Skeletal muscle satellite cell (primary cell): ENCODE results near the gene DDAH1.

Experiments
- H3K27me3 ChIP-seq: 2 replicates; pipeline ENCODE4 v1.7.0; 2013; ENCODE audit warnings: low read length; ENCODE audit not compliant: control insufficient read depth, insufficient read depth
- H3K36me3 ChIP-seq: 2 replicates; pipeline ENCODE4 v1.7.0; 2013; ENCODE audit warnings: mild to moderate bottlenecking, control low read depth, low read length; ENCODE audit not compliant: insufficient read depth
- H3K4me1 ChIP-seq: 2 replicates; pipeline ENCODE4 v1.7.0; 2013; ENCODE audit warnings: low read length; ENCODE audit not compliant: control insufficient read depth, insufficient read depth
- H3K4me2 ChIP-seq: 2 replicates; pipeline ENCODE4 v1.7.0; 2013; ENCODE audit warnings: mild to moderate bottlenecking, low read length
- H3K4me3 ChIP-seq: 2 replicates; pipeline ENCODE4 v1.7.0; 2013; ENCODE audit warnings: low read length
- H3K9ac ChIP-seq: 2 replicates; pipeline ENCODE4 v1.7.0; 2013; ENCODE audit warnings: mild to moderate bottlenecking, low read depth, low read length, moderate library complexity
- H3K9me3 ChIP-seq: replicated peaks from 2 replicates; pipeline ENCODE4 v1.7.0; 2013; ENCODE audit warnings: mild to moderate bottlenecking, control low read depth, low read length

The DDAH1 gene

DNA sequence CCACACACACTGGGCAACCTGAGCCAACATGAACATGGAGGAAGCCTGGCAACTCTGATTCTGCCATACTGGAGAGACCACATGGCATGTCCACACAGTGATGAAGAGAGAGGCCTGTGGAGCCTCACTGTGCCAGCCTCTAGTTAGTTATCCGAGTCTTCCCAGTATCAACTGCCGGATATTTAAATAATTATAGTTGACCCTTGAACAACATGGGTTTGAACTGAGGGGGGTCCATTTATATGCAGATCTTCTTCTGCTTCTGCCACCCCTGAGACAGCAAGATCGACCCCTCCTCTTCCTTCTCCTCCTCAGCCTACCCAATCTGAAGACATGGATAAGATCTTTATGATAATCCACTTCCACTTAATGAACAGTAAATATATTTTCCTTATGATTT, 27.8 kb downstream of the DDAH1 start:
- H3K27me3 ChIP-seq: no peaks in the 10 kb centered on the region

DNA sequence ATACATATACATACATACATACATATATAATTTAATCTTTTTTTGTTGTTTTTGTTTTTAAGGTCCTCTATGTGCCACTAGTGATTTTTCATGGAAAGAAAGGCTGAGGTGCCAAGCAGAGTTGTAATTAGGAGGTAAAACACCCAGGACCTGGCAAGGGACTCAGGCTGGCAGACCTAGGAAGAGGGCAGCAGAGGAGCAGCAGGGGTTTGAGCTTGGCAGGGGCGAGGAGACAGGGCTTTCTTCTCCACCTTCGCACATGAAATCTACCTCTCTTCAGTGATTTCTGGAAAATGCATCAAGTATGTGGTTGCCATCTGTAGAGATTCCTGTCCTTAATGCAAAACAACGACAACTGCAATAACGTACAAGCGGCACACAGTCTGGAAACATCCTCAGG, 31.9 kb downstream of the DDAH1 start:
- Histone ChIP-seq H3K9me3 (no peaks in the 10 kb centered on the region), H3K4me2 (no peak overlapping the region), H3K27me3 (no peaks in the 10 kb centered on the region), H3K9ac (no peak overlapping the region), H3K4me3 (no peak overlapping the region), H3K36me3 (peaks cover 5% of the 10 kb centered on the region), H3K4me1 (peaks cover 5% of the 10 kb centered on the region)

More for the DNA sequence above, 27.8 kb downstream of the DDAH1 start:
- no peak overlapping the region for H3K4me3 ChIP-seq
- H3K36me3 ChIP-seq: peaks cover 1% of the 10 kb centered on the region
- no peak overlapping the region for H3K9ac ChIP-seq
- H3K4me1 ChIP-seq: peaks cover 35% of the 10 kb centered on the region
- H3K4me2 ChIP-seq: no peak overlapping the region
- H3K9me3 ChIP-seq: no peaks in the 10 kb centered on the region

DNA sequence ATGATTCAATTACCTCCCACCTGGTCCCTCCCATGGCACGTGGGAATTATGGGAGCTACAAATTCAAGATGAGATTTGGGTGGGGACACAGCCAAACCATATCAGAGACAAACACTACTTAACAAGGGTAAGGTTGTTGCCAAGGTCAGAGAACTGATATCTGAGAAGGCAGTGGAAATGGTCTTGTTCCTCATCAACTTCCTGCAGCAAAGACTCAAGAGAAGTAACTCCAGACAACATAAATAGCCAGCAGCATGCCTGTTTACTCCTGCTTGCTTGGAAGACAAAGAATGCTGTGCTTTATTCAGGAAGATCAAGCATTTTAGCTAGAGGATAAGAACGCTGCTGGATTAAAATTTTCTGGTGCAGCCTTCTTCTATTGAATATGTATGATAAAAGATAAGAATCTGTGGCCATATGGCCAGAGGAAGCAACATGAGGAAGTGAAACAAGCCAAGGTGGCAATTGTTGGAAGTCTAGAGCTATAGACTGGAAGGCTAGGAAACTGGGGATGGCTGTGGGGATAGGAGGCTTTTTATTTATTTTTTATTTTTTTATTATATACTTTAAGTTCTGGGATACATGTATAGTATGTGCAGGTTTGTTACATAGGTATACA, 36.4 kb downstream of the DDAH1 start:
- Histone ChIP-seq H3K4me3 (no peak overlapping the region), H3K4me1 (no peaks in the 10 kb centered on the region), H3K4me2 (no peak overlapping the region), H3K9ac (no peak overlapping the region), H3K36me3 (peaks cover 5% of the 10 kb centered on the region), H3K27me3 (no peaks in the 10 kb centered on the region), H3K9me3 (no peaks in the 10 kb centered on the region)

DNA sequence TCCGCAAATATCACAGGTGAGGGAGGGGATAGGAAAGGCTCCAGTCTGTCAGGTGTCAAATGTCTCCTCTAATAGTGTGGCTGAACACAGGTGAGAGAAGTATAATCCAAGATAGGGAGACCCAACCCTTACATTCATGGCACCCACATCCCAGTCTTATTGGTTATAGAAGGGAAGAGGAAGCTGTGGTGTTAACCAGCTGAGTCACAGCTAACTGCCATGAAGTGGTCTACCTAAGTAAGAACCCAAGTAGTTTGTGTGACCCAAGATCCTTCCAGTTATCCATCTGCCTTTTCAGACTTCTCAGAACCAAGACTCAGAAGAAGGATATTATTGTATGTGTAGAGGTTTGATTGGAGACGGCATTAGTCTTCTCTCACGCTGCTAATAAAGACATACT, 37.1 kb downstream of the DDAH1 start:
- Histone ChIP-seq H3K36me3 (peaks cover 5% of the 10 kb centered on the region), H3K9me3 (no peaks in the 10 kb centered on the region), H3K27me3 (no peaks in the 10 kb centered on the region), H3K9ac (no peak overlapping the region), H3K4me2 (no peak overlapping the region), H3K4me3 (no peak overlapping the region), H3K4me1 (no peaks in the 10 kb centered on the region)

DNA sequence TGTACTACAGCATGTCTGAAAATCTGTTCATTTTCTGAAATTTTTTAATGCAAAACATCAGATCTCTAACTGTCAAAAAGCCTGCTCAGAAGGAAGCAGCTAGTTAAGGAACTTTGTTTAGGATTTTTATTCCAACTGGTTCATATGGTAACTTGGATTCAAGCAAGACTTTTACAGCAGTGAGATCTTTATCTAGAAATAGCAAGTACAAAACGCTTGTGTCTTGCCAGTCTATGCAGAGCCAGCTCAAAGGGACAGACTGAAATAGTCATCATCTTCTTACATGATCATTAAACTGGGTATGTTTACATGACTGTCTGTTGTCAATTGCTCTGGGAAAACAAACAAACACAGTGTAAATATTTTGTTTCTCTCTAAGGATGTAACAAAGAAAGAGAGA, 37.6 kb downstream of the DDAH1 start:
- Histone ChIP-seq H3K9me3 (no peaks in the 10 kb centered on the region), H3K4me3 (no peak overlapping the region), H3K27me3 (no peaks in the 10 kb centered on the region), H3K36me3 (peaks cover 9% of the 10 kb centered on the region), H3K4me2 (no peak overlapping the region), H3K4me1 (no peaks in the 10 kb centered on the region), H3K9ac (no peak overlapping the region)

DNA sequence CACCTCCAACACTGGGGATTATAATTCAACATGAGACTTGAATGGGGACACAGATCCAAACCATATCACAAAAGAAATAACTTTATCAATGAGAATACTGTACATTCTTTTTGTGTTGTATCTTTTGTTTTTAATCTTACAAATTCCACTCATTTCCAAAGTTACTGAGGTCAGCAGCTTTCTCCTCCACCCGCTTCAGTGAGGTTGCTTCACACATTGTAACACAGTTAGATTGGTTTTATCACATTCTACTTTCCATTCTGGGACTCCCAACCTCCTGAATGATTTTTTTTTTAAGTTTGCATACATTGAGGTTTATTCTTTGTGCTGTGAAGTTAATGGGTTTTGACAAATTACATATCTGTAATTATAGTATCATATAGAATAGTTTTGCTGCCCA, 43.8 kb downstream of the DDAH1 start:
- H3K4me3 ChIP-seq: no peak overlapping the region

DNA sequence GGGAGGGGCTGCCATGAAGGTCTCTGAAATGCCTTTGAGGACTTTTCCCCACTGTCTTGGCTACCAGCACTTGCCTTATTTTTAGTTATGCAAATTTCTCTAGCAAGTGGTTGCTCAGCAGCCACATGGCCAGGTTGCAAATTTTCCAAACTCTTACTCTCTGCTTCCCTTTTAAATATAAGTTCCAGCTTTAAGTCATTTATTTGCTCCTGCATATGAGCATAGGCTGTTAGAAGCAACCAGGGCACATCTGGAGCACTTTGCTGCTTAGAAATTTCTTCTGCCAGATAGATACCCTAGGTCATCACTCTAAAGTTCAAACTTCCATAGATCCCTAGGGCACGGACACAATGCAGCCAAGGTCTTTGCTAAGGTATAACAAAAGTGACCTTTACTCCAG, 44.8 kb downstream of the DDAH1 start:
- Histone ChIP-seq H3K9ac (no peak overlapping the region), H3K36me3 (peaks cover 8% of the 10 kb centered on the region), H3K27me3 (no peaks in the 10 kb centered on the region), H3K4me2 (no peak overlapping the region), H3K4me3 (no peak overlapping the region), H3K9me3 (no peaks in the 10 kb centered on the region), H3K4me1 (no peaks in the 10 kb centered on the region)

More for the DNA sequence above, 43.8 kb downstream of the DDAH1 start:
- Histone ChIP-seq H3K36me3 (peaks cover 8% of the 10 kb centered on the region), H3K27me3 (no peaks in the 10 kb centered on the region), H3K4me2 (no peak overlapping the region), H3K9ac (no peak overlapping the region), H3K9me3 (no peaks in the 10 kb centered on the region), H3K4me1 (no peaks in the 10 kb centered on the region)

DNA sequence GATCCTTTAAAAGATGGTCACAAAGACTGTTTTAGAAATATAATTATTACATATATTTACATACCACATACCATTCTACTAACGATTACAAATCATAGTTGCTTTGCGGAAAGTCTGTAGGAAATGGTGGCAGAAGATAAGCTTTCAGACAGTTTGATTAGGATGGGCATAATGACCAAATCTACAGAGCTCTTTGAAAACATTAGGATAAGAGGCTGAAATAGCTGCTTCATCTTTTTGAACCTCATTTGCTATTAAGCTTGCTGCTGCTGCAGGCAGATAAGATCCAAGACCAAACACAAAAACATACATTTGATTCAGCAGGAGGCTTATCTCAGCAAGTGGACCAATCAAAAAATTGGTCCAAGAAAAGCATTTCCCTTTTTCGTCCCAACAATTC, 47.1 kb downstream of the DDAH1 start:
- no peak overlapping the region for H3K4me2 ChIP-seq
- no peak overlapping the region for H3K9ac ChIP-seq
- peaks cover 8% of the 10 kb centered on the region for H3K36me3 ChIP-seq
- H3K27me3 ChIP-seq: no peaks in the 10 kb centered on the region
- no peaks in the 10 kb centered on the region for H3K9me3 ChIP-seq
- peaks cover 6% of the 10 kb centered on the region for H3K4me1 ChIP-seq
- H3K4me3 ChIP-seq: no peak overlapping the region

DNA sequence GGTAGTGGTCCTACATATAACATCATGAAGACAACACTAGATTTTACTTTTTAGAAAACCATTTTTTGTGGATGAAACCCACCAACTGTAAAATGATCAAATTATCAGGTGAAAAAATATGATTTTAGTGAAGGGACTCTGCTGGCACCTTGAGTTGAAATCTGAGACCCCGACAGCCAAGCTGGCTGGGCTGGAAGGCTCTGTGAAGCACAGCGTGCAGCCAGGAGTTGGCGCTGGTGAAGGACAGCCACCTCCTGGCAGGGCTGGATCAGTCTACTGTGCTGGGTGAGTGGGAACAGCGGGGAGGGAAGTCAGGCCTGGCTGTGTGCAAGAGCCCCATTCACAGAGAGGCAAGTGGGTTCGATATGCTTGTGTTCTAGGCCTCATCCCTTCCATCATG, 47.9 kb downstream of the DDAH1 start:
- H3K4me2 ChIP-seq: no peak overlapping the region
- no peaks in the 10 kb centered on the region for H3K27me3 ChIP-seq
- no peak overlapping the region for H3K9ac ChIP-seq

DNA sequence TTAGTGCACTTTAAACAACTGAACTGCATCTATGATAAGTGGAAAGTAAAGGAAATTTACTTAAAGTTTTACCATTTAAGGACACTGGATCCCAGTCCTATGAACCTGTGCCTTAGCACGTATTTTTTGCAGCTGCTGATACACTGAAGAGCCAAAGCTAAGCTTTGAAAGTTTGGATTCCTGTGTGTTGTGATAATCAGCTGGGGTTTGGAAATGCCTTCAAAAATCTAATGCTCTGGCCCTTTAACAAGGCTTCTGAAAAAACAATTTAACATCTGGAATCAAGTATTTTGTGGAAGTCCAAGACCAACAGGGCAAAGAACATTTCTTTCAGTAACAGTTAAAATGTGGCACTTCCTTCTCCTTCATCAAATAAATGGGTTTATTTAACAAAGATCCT, 51.8 kb downstream of the DDAH1 start:
- H3K4me1 ChIP-seq: peaks cover 10% of the 10 kb centered on the region
- H3K4me3 ChIP-seq: no peak overlapping the region
- no peak overlapping the region for H3K4me2 ChIP-seq
- H3K36me3 ChIP-seq: peaks cover 10% of the 10 kb centered on the region
- no peak overlapping the region for H3K9ac ChIP-seq
- no peaks in the 10 kb centered on the region for H3K9me3 ChIP-seq
- H3K27me3 ChIP-seq: no peaks in the 10 kb centered on the region

More for the DNA sequence above, 47.9 kb downstream of the DDAH1 start:
- no peaks in the 10 kb centered on the region for H3K9me3 ChIP-seq
- no peak overlapping the region for H3K4me3 ChIP-seq
- H3K36me3 ChIP-seq: peaks cover 5% of the 10 kb centered on the region
- H3K4me1 ChIP-seq: peaks cover 6% of the 10 kb centered on the region

DNA sequence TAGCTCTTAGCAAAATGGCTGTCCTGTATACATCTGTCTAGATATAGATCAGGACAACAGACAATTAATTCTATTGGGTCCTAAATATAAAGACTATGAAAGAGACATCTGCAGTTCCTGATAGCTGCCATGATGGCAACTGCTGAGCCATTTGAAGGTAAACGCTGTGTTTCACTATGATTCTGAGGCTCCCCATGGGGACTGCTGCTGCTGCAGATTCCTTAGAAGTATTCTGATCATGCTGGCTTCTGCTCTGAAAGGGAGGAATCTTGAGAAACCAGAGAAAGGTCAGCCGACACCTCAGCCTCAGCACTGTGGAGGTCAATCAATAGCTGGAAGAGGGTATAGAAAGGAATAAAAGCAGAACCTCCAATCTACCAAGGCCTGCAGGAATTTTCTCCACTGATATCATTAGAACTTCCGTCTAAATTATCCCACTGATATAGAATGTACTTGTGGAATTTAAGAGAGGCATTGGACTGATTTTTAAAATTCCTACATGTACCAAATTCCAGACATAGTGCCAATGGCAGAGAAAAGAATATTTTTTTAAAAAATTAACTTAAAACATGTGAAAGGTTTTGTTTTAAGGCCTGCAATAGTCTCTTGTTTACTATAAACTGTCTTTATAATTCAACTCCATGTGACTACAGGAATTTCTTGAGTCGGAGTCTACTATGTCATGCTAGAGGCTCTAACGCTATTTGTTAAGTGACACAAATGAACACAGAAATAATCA, 53.2 kb downstream of the DDAH1 start:
- Histone ChIP-seq H3K4me3 (no peak overlapping the region), H3K4me2 (no peak overlapping the region), H3K9me3 (no peaks in the 10 kb centered on the region), H3K36me3 (peaks cover 15% of the 10 kb centered on the region), H3K27me3 (no peaks in the 10 kb centered on the region), H3K9ac (no peak overlapping the region), H3K4me1 (peaks cover 22% of the 10 kb centered on the region)

DNA sequence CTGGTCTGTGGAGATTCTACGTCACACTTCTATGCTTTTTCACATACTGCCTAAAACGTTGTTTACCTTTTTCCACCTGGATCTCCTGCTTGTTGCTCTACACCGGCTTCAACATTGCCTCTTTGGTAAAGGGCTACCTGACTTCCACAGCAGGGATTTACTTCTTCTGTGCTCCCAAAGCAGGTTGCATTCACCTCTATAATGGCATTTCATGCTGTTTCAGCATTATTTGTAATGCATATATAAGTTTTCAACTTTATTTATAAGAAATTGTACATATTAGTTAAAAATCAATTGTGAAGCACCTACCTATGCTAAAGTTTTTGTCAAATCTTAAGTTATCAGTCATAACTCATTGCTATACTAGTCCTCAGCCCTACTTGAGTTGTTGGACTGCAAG, 55.4 kb downstream of the DDAH1 start:
- Histone ChIP-seq H3K27me3 (no peaks in the 10 kb centered on the region), H3K9me3 (no peaks in the 10 kb centered on the region), H3K4me3 (no peak overlapping the region), H3K4me2 (no peak overlapping the region), H3K4me1 (peaks cover 44% of the 10 kb centered on the region), H3K9ac (no peak overlapping the region), H3K36me3 (peaks cover 15% of the 10 kb centered on the region)
